Activated CD8-positive, alpha-beta memory T cell treated with anti-CD3 and anti-CD28 coated beads for 36 hours (primary cell): Measurements from ENCODE around the gene BCL2L13. TPM values are rescaled to one million over a fixed set of nuclear protein-coding genes. Genes with fewer than 3 reads are reported as not detected.
"Not testable (repeated sequence)": the region's sequence is repeated elsewhere in the genome, so short reads cannot be mapped to it uniquely, and the experiment has no call there.

Experiments used
- CTCF ChIA-PET: fragments of 350-600 bp; sonication (Branson Sonifier 250); formaldehyde crosslinking; loops from one replicate; lab custom pipeline; 2021; ENCODE audit warnings: antibody characterized with exemption; lab: Charles Lee
- POLR2A ChIA-PET: fragments of 350-600 bp; sonication (Branson Sonifier 250); formaldehyde crosslinking; loops from one replicate; lab custom pipeline; 2021; ENCODE audit warnings: antibody characterized with exemption; lab: Charles Lee
- total RNA-seq, 2 experiments: library from RNA; stranded (reverse); gene quantifications; one replicate each; pipeline ENCODE4 v1.2.3, GENCODE V29; 2021

The BCL2L13 gene
- total RNA-seq, 2 experiments from 2014 or later = 37.9 to 38.7 TPM

DNA sequence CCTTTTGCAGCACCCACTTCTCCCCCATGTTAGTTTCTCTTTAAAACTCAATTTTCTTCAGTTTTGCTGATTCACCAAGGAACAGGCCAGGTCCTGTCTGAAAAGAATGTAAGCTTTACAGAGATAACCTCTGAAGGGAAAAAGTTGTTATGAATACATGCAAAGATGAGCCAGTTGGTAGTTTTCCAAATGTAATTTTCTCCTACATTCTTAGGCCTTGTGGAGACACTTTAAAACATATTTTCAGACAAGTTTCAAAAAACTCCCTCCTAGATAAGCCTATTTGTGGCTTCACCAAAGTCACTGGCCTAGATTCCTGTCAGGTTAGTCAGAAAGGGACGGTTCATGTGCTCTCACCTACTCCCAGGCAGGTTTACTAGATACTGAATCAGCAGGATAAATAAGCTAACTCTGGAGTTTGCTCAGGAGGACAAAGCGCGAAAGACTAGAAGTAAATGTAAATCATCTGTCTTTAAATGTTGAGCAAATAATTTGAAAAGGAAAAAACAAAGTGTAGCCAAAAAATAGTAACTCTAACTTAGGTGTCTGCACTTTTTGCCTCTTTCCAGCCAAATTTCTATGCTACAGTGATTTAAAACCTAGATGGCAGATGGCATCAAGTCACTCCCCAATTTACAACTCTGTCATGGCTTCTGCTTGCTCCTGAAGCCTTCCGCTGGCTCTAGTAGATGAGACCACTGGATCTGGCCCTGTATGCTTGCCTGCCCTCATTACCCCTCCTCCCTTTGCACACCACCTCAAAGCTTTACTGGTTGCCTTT lies 5.2 kb upstream of the BCL2L13 start:
- ChIA-PET CTCF (no interaction called here), POLR2A (no interaction called here)

DNA sequence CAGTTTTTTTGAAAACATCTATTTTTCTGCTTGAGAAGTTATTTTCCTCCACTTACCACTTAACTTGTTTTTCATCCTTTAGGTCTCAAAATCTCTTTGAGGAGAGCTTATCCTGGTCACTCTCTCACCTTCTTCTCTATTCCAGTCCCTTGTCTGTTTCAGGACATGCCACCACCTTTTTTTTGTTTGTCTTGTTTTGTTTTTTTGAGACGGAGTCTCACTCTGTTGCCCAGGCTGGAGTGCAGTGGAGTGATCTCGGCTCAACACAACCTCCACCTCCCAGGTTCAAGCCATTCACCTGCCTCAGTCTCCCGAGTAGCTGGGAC lies 4.6 kb upstream of the BCL2L13 start:
- POLR2A ChIA-PET = no interaction called here
- CTCF ChIA-PET = no interaction called here

GRCh38 chr22:17634696-17635095 lies 3.9 kb upstream of the BCL2L13 start:
- POLR2A ChIA-PET = no interaction called here
- CTCF ChIA-PET = no interaction called here

- POLR2A ChIA-PET, CTCF ChIA-PET: not testable (repeated sequence)
Observed at GRCh38 chr22:17636850-17637249, 1.7 kb upstream of the BCL2L13 start.

DNA sequence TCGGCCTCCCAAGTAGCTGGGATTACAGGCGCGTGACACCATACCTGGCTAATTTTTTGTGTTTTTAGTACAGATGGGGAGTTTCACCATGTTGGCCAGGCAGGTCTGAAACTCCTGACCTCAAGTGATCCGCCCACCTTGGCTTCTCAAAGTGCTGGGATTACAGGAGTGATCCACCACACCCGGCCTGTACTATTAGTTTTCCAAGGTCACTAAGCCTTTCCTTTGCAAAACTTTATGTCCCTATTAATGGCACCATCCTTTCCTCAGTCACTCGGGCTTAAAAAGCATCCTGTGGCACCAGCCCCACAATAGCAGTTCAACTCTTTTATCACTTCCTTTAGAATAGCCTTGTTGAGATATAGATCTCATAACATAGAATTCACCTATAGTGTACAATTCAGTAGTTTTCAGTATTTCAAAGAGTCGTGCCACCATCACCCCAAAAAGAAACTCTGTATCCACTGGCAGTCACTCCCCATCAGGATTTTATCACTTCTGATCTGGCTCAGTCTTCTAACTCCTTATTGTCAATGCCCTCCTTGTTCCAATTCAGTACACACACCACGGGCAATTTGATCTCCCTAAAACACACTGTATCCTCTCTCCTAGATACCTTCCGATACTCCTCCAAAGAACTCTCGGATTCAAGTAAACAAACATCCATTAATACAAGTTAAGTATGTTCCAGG lies 921 bp upstream of the BCL2L13 start:
- POLR2A ChIA-PET = no interaction called here
- CTCF ChIA-PET = no interaction called here

- ChIA-PET CTCF (no interaction called here), POLR2A (interaction anchor here (1.3 kb wide), 1 partner anchor 9 kb away, joined by 6 read pairs; no protein-coding TSS in a partner anchor)
Observed at GRCh38 chr22:17638182-17638431, 450 bp upstream of the BCL2L13 start.

- ChIA-PET POLR2A (interaction anchor here (0.6 to 1.5 kb wide), 6 partner anchors 10 to 438 kb away, joined by 3 to 8 read pairs (median 5); partner anchors contain the start of gene PEX26), CTCF (interaction anchor here (0.8 to 1.7 kb wide), 2 partner anchors 9 to 33 kb away, joined by 3 to 4 read pairs; no protein-coding TSS in a partner anchor)
Observed at GRCh38 chr22:17639247-17639741, 737 bp downstream of the BCL2L13 start.

- CTCF ChIA-PET = no interaction called here
Observed at GRCh38 chr22:17641269-17641668, 2.7 kb downstream of the BCL2L13 start.

GRCh38 chr22:17642357-17642756 lies 3.8 kb downstream of the BCL2L13 start:
- POLR2A ChIA-PET = not testable (repeated sequence)
- CTCF ChIA-PET = interaction anchor here (0.7 kb wide), 1 partner anchor 20 kb away, joined by 3 read pairs; no protein-coding TSS in a partner anchor

More at GRCh38 chr22:17641269-17641668, 2.7 kb downstream of the BCL2L13 start:
- POLR2A ChIA-PET = no interaction called here

GRCh38 chr22:17647452-17647851 lies 8.9 kb downstream of the BCL2L13 start:
- CTCF ChIA-PET = no interaction called here
- POLR2A ChIA-PET = no interaction called here

GRCh38 chr22:17647991-17648390 lies 9.4 kb downstream of the BCL2L13 start:
- POLR2A ChIA-PET = no interaction called here
- CTCF ChIA-PET = interaction anchor here (0.8 kb wide), 1 partner anchor 9 kb away, joined by 3 read pairs; no protein-coding TSS in a partner anchor

- ChIA-PET CTCF (interaction anchor here (0.8 kb wide), 1 partner anchor 10 kb away, joined by 3 read pairs; no protein-coding TSS in a partner anchor), POLR2A (interaction anchor here (0.5 kb wide), 1 partner anchor 776 kb away, joined by 3 read pairs; no protein-coding TSS in a partner anchor)
Observed at GRCh38 chr22:17648569-17648968, 10.0 kb downstream of the BCL2L13 start.

GRCh38 chr22:17655289-17655688 lies 16.7 kb downstream of the BCL2L13 start:
- ChIA-PET POLR2A (no interaction called here), CTCF (no interaction called here)

DNA sequence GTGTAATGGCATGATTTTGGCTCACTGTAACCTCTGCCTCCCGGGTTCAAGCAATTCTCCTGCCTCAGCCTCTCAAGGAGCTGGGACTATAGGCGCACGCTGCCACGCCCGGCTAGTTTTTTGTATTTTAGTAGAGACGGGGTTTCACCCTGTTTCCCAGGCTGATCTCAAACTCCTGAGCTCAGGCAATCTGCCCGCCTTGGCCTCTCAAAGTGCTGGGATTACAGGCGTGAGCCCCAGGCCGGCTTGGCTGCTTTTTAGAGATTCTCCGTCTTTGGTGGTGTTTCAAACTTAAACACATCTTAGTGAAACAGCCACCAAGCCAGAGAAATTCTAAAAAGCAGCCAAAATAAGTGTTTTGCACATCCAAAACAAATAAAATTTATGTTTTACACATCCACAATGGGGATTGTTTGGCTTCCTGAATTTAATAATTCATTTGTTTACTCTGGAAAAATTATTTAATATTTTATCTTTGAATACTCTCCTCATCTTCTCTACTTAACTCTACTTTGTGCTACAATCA lies 18.4 kb downstream of the BCL2L13 start:
- ChIA-PET POLR2A (no interaction called here), CTCF (no interaction called here)

- ChIA-PET POLR2A (no interaction called here), CTCF (interaction anchor here (1.0 kb wide), 1 partner anchor 9 kb away, joined by 3 read pairs; no protein-coding TSS in a partner anchor)
Observed at GRCh38 chr22:17664414-17665055, 26.0 kb downstream of the BCL2L13 start.

DNA sequence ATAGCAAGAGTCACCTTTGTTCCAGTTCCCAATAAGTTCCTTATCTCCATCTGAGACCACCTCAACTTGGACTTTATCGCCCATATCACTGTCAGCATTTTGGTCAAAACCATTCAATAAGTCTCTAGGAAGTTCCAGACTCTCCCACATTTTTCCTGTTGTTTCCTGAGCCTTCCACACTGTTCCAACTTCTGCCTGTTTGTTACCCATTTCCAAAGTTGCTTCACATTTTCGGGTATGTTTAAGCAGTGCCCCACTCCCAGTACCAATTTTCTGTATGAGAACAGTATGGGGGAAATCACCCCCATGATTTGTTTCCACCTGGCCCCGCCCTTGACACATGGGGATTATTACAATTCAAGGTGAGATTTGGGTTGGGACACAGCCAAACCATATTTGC lies 26.7 kb downstream of the BCL2L13 start:
- POLR2A ChIA-PET = no interaction called here
- CTCF ChIA-PET = no interaction called here

DNA sequence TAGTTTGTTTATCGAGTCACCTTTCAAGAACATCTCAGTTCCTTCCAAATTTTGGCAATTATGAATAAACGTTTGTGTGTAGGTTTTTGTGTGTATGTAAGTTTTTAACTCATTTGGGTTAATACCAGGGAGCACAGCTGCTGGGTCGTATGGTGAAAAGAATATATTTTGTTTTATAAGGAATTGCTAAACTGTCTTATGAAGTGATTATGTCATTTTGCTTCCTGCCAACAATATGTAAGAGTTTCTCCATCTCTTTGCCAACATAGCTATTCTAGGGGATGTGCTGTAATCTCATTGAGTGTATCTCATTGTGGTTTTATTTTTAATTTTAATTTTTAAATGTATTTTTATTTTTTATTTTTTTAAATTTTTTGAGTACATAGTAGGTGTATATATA lies 27.3 kb downstream of the BCL2L13 start:
- ChIA-PET CTCF (no interaction called here), POLR2A (no interaction called here)

DNA sequence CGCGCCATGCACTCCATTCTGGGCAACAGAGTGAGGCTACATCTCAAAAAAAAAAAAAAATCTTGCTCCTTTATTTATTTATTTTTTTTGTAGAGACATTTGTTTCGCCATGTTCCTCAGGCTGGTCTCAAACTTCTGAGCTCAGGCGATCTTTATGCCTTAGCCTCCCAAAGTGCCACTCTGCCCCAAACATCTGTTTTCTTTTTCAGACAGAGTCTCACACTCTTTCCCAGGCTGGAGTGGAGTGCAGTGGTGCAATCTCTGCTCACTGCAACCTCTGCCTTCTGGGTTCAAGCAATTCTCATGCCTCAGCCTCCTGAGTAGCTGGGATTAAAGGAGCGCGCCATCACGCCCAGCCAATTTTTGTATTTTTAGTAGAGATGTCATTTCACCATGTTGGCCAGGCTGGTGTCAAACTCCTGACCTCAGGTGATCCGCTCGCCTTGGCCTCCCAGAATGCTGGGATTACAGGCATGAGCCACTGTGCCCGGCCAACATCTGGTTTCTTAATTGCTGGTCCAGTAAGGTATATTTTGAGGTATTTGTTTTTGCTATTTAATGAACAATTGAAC lies 33.0 kb downstream of the BCL2L13 start:
- CTCF ChIA-PET = interaction anchor here (0.6 to 1.4 kb wide), 2 partner anchors 32 to 42 kb away, joined by 3 to 4 read pairs; no protein-coding TSS in a partner anchor
- POLR2A ChIA-PET = interaction anchor here (0.7 kb wide), 1 partner anchor 34 kb away, joined by 3 read pairs; no protein-coding TSS in a partner anchor

DNA sequence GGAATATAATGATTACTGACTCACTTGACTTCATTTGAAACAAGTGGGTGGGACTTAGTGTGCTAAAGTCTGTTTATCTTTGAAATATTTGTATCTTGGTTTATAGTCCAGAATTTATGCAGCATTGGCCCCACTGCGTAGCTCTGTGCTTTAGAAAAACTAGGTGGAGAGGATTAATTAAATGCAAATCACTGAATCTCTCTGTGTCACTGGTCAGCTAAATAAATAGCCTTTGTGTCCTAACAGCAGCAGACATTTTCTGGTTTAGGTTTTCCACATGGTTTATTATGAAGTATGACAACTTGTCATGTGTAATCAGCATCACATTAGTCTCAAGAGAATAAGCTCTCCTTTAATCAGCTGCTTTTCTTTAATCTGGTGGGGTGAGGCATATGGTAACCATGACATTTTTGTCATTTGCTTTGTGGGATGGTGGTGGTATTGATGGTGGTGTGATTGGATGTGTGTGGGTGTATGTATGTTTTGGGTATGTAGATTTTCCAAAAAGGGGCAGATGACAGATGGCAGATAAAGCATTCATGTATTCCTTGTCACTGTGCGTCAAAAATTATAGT lies 33.9 kb downstream of the BCL2L13 start:
- ChIA-PET CTCF (interaction anchor here (1.4 kb wide), 1 partner anchor 33 kb away, joined by 4 read pairs; no protein-coding TSS in a partner anchor), POLR2A (interaction anchor here (0.5 to 0.6 kb wide), 2 partner anchors 15 to 453 kb away, joined by 3 read pairs; no protein-coding TSS in a partner anchor)
